DOHH2 (cell line): ENCODE data around the gene CRIM1.

Source experiments
- H3F3A ChIP-seq: fragments of 200-600 bp; sonication (generic), shearing (Covaris generic); 2 replicates; pipeline ENCODE4 v1.6.0; 2016; ENCODE audit warnings: antibody characterized with exemption, mild to moderate bottlenecking; ENCODE audit not compliant: control insufficient read depth, insufficient read depth
- H3K27ac ChIP-seq: fragments of 200-600 bp; sonication (generic); 2 replicates; pipeline ENCODE4 v1.5.1; 2014; ENCODE audit warnings: low read depth, mild to moderate bottlenecking, low read length, moderate library complexity
- H3K27me3 ChIP-seq: fragments of 200-600 bp; sonication (generic); 2 replicates; pipeline ENCODE4 v1.6.1; 2014; ENCODE audit warnings: mild to moderate bottlenecking, low read length, mixed read lengths; ENCODE audit not compliant: control insufficient read depth
- H3K36me3 ChIP-seq: fragments of 200-600 bp; sonication (generic); 2 replicates; pipeline ENCODE4 v1.6.1; 2014; ENCODE audit warnings: mild to moderate bottlenecking, low read length, moderate library complexity, mixed read lengths; ENCODE audit not compliant: control insufficient read depth
- H3K4me1 ChIP-seq: fragments of 200-600 bp; sonication (generic); 2 replicates; pipeline ENCODE4 v1.6.1; 2014; ENCODE audit warnings: mild to moderate bottlenecking, low read length, mixed read lengths; ENCODE audit not compliant: control insufficient read depth
- H3K4me2 ChIP-seq: fragments of 200-600 bp; sonication (generic); 2 replicates; pipeline ENCODE4 v1.6.0; 2014; ENCODE audit warnings: mild to moderate bottlenecking, low read length, moderate library complexity
- H3K4me3 ChIP-seq: fragments of 200-600 bp; sonication (generic); 2 replicates; pipeline ENCODE4 v1.5.1; 2014; ENCODE audit warnings: mild to moderate bottlenecking, low read length, mixed read lengths
- H3K79me2 ChIP-seq: fragments of 200-600 bp; sonication (generic); 2 replicates; pipeline ENCODE4 v1.6.1; 2014; ENCODE audit warnings: mild to moderate bottlenecking, low read length, mixed read lengths; ENCODE audit not compliant: control insufficient read depth
- H3K9me2 ChIP-seq: fragments of 200-600 bp; sonication (generic); replicated peaks from 2 replicates; pipeline ENCODE4 v1.6.1; 2014; ENCODE audit warnings: mild to moderate bottlenecking, low read length, mixed read lengths; ENCODE audit not compliant: control insufficient read depth
- H3K9me3 ChIP-seq: fragments of 200-600 bp; sonication (generic); 2 replicates; pipeline ENCODE4 v1.6.1; 2014; ENCODE audit warnings: antibody characterized with exemption, low read length, mixed read lengths; ENCODE audit not compliant: control insufficient read depth, insufficient read depth
- H4K20me1 ChIP-seq: fragments of 200-600 bp; sonication (generic); 2 replicates; pipeline ENCODE4 v1.6.0; 2014; ENCODE audit warnings: low read depth, mild to moderate bottlenecking, antibody characterized with exemption, low read length, moderate library complexity; ENCODE audit not compliant: control insufficient read depth, insufficient read depth
- CTCF ChIP-seq: fragments of 200-600 bp; sonication (generic); IDR thresholded peaks from one replicate; pipeline ENCODE4 v1.5.1; 2014; ENCODE audit warnings: antibody characterized with exemption, mild to moderate bottlenecking, low read depth, low read length; ENCODE audit not compliant: poor library complexity, severe bottlenecking
- EZH2phosphoT487 ChIP-seq: fragments of 200-600 bp; sonication (generic); IDR thresholded peaks from 2 replicates; pipeline ENCODE4 v1.6.1; 2017; ENCODE audit warnings: borderline replicate concordance, mild to moderate bottlenecking, antibody characterized with exemption, low read length, moderate library complexity, mixed read lengths

CRIM1 gene

GRCh38 chr2:36547906-36548305, 192.3 kb downstream of the CRIM1 start:
- Histone ChIP-seq H3K79me2 (no peaks in the 10 kb centered on the region), H3K36me3 (peaks cover 76% of the 10 kb centered on the region), H3K27me3 (no peaks in the 10 kb centered on the region), H3K4me1 (no peaks in the 10 kb centered on the region), H3K4me2 (no peak overlapping the region), H3K4me3 (no peak overlapping the region), H3K9me2 (no peaks in the 10 kb centered on the region), H3F3A (0 out of 2 replicates have a peak, but pooled peaks cover 3% of the 10 kb centered on the region), H3K9me3 (no peaks in the 10 kb centered on the region), H3K27ac (no peak overlapping the region), H4K20me1 (no peaks in the 10 kb centered on the region)
- TF ChIP-seq EZH2phosphoT487 (no peak), CTCF (no peak)

- Histone ChIP-seq H3K4me2 (no peak overlapping the region), H3K36me3 (peaks cover 76% of the 10 kb centered on the region)
Observed at GRCh38 chr2:36549165-36549574, 193.6 kb downstream of the CRIM1 start.

DNA sequence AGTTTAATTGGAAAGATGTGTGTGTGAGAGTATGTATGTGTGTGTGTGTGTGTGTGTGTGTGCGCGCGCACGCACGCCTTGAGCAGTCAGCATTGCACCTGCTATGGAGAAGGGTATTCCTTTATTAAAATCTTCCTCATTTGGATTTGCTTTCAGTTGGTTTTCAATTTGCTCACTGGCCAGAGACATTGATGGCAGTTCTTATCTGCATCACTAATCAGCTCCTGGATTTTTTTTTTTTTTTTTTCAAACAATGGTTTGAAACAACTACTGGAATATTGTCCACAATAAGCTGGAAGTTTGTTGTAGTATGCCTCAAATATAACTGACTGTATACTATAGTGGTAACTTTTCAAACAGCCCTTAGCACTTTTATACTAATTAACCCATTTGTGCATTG, 194.4 kb downstream of the CRIM1 start:
- no peaks in the 10 kb centered on the region for H4K20me1 ChIP-seq
- 0 out of 2 replicates have a peak, but pooled peaks cover 3% of the 10 kb centered on the region for H3F3A ChIP-seq
- no peaks in the 10 kb centered on the region for H3K27me3 ChIP-seq
- H3K9me2 ChIP-seq: no peaks in the 10 kb centered on the region
- no peak overlapping the region for H3K4me2 ChIP-seq
- TF ChIP-seq EZH2phosphoT487 (no peak), CTCF (no peak)
- no peaks in the 10 kb centered on the region for H3K4me1 ChIP-seq
- no peaks in the 10 kb centered on the region for H3K9me3 ChIP-seq
- H3K79me2 ChIP-seq: no peaks in the 10 kb centered on the region
- H3K4me3 ChIP-seq: no peak overlapping the region
- no peak overlapping the region for H3K27ac ChIP-seq
- peaks cover 69% of the 10 kb centered on the region for H3K36me3 ChIP-seq

More at GRCh38 chr2:36549165-36549574, 193.6 kb downstream of the CRIM1 start:
- Histone ChIP-seq H4K20me1 (no peaks in the 10 kb centered on the region), H3K27ac (no peak overlapping the region), H3K4me3 (no peak overlapping the region), H3K9me2 (no peaks in the 10 kb centered on the region), H3K79me2 (no peaks in the 10 kb centered on the region), H3K4me1 (no peaks in the 10 kb centered on the region), H3F3A (0 out of 2 replicates have a peak, but pooled peaks cover 3% of the 10 kb centered on the region), H3K27me3 (no peaks in the 10 kb centered on the region), H3K9me3 (no peaks in the 10 kb centered on the region)
- TF ChIP-seq CTCF: no peak
- TF ChIP-seq EZH2phosphoT487: no peak

DNA sequence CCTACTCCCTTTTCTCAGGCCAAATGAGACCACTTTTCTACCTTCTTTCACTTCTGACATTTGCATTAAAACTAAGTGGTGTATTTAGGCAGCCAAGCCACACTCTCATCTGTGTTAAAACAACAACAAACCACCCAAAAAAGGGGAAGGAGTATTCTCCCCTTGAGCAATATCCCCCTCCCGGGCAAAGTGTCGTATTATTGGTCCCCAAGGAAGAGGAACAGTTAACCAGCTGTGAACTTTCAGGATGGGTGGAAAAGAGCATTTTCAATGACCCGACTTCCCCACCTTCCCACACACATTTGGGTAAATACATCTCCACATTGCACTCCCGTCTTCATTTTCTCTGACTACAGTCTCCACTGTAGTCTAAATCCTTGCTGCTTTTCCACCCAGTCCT, 198.1 kb downstream of the CRIM1 start:
- Histone ChIP-seq H3K4me3 (no peak overlapping the region), H3K36me3 (peaks cover 40% of the 10 kb centered on the region), H3K4me2 (no peak overlapping the region), H3F3A (0 out of 2 replicates have a peak, but pooled peaks cover 3% of the 10 kb centered on the region), H3K27ac (no peak overlapping the region), H3K79me2 (no peaks in the 10 kb centered on the region), H3K9me3 (no peaks in the 10 kb centered on the region), H3K9me2 (no peaks in the 10 kb centered on the region), H3K4me1 (no peaks in the 10 kb centered on the region), H4K20me1 (no peaks in the 10 kb centered on the region), H3K27me3 (no peaks in the 10 kb centered on the region)
- no peak for TF ChIP-seq EZH2phosphoT487
- TF ChIP-seq CTCF: no peak
